Right lobe of liver (tissue), 6 donors: ENCODE data around the gene PML. TPM values are rescaled to one million over a fixed set of nuclear protein-coding genes. Genes with fewer than 3 reads are reported as not detected.
A peak's percentile ranks its signal among the peaks of the same experiment; 100 is the strongest.
"Not testable (repeated sequence)": the region's sequence is repeated elsewhere in the genome, so short reads cannot be mapped to it uniquely, and the experiment has no call there.

Source experiments
- ATAC-seq, 4 donors: fragments of 200-7000 bp; cut with Tn5 transposase; one replicate each; pipeline ENCODE4 v1.9.1; 2020; ENCODE audit warnings: mild to moderate bottlenecking in 4 of 4, moderate library complexity in 4 of 4
- DNase-seq, 3 donors: peaks; one replicate each; pipeline ENCODE4 v3.0.0-alpha.2; 2020
- H3K27ac ChIP-seq, 3 donors: fragments of 200-600 bp; one replicate each; pipeline ENCODE4 v1.8.0; 2022
- H3K27me3 ChIP-seq, 2 donors: fragments of 200-600 bp; one replicate each; pipeline ENCODE4 v1.8.0; 2022
- H3K36me3 ChIP-seq, 4 donors: fragments of 200-600 bp; sonication (generic) in 1 of 4; one replicate each; pipeline versions ENCODE4 v1.5.1 to v1.8.0; 2017 to 2022; ENCODE audit warnings: control low read depth in 1 of 4
- H3K4me1 ChIP-seq, 4 donors: fragments of 200-600 bp; sonication (generic) in 1 of 4; one replicate each; pipeline versions ENCODE4 v1.5.1 to v1.8.0; 2017 to 2022; ENCODE audit warnings: control low read depth in 1 of 4
- H3K4me3 ChIP-seq, 3 donors: fragments of 200-600 bp; one replicate each; pipeline ENCODE4 v1.8.0; 2022
- H3K9me3 ChIP-seq, 4 donors: fragments of 200-600 bp; sonication (generic) in 1 of 4; one replicate each; pipeline versions ENCODE4 v1.5.1 to v1.8.0; 2017 to 2022; ENCODE audit warnings: control low read depth in 1 of 4
- CTCF ChIP-seq, 4 donors: fragments of 200-600 bp in 3 of 4; fragments of 450-650 bp in 1 of 4; IDR thresholded peaks; one replicate each; pipeline versions ENCODE4 v1.5.1 to v1.8.0; 2016 to 2022; ENCODE audit warnings: antibody characterized with exemption in 4 of 4, mild to moderate bottlenecking in 2 of 4
- POLR2A ChIP-seq: fragments of 450-650 bp; IDR thresholded peaks from one replicate; pipeline ENCODE4 v1.6.1; 2017; ENCODE audit warnings: antibody characterized with exemption, mild to moderate bottlenecking
- WGBS: methylation state at CpG from one replicate; pipeline ENCODE4 v1.1.6; 2018; ENCODE audit warnings: low coverage, low lambda C conversion rate; ENCODE audit not compliant: insufficient coverage; ENCODE audit errors: missing lambda C conversion rate; 5-methylcytosine and 5-hydroxymethylcytosine counted together
- intact Hi-C, 2 donors: fragments of 100-400 bp; cut with DNase I; formaldehyde crosslinking; loops; one replicate each; pipeline versions ENCODE4 v1.11.2 to v1.14.1; 2022
- total RNA-seq, 6 experiments: library from RNA; depleted of rRNA in 2 of 6; stranded (reverse); fragments of >200 nt in 2 of 6; fragmentation: NEBNext Ultra II Directional in 3 of 6; extraction: Animal tissue kit (Norgen Biotek cat#: 25700) in 3 of 6; gene quantifications; one replicate each; pipeline versions ENCODE4 v1.1.0 to v1.2.4, GENCODE V29; 2016 to 2023
- donor health status: DM: no; HTN: yes; CAD: no.
- donor health status: DM: no; HTN: no; CAD: no.
- donor health status: DM: no; HTN: no; CAD: no.
- donor health status: DM: no; HTN: yes; CAD: no.
- donor health status: DM: no; HTN: yes; CAD: no.

PML gene
- total RNA-seq, 6 experiments from 2014 or later, result 10.8 to 36.1 (median 16.7) TPM

- 54% methylated on average over 7 of the region's 8 CpGs for WGBS
- intact Hi-C loops, result no loop called here
- Histone ChIP-seq H3K9me3 (no peaks in the 10 kb centered on the region), H3K27me3 (no peaks in the 10 kb centered on the region), H3K36me3 (no peaks in the 10 kb centered on the region), H3K4me1 (no peaks in the 10 kb centered on the region), H3K4me3 (no peak overlapping the region), H3K27ac (no peak overlapping the region)
- ATAC-seq (no peak), DNase-seq (no peak)
- no peak for TF ChIP-seq CTCF (IDR thresholded peaks at IDR 0.05)
Observed at GRCh38 chr15:73957276-73957675, 37.2 kb upstream of the PML start.

GRCh38 chr15:73957785-73958184 lies 36.7 kb upstream of the PML start:
- intact Hi-C loops, result no loop called here
- H3K4me3 ChIP-seq, result no peak overlapping the region
- H3K36me3 ChIP-seq, result no peaks in the 10 kb centered on the region
- peak in 1 of 3 donors; percentile 0 for DNase-seq
- WGBS, result 78% methylated on average over 1 of the region's 2 CpGs
- no peak overlapping the region for H3K27ac ChIP-seq
- no peaks in the 10 kb centered on the region for H3K27me3 ChIP-seq
- H3K9me3 ChIP-seq, result no peaks in the 10 kb centered on the region
- no peaks in the 10 kb centered on the region for H3K4me1 ChIP-seq
- no peak for ATAC-seq
- TF ChIP-seq CTCF (IDR thresholded peaks at IDR 0.05) (no peak), POLR2A (no peak)

GRCh38 chr15:73959012-73959581 lies 35.4 kb upstream of the PML start:
- H3K36me3 ChIP-seq, result no peaks in the 10 kb centered on the region
- intact Hi-C loops, result no loop called here
- H3K4me3 ChIP-seq, result no peak overlapping the region
- ATAC-seq (no peak), DNase-seq (peak in 1 of 3 donors; percentile 2)
- no peak for TF ChIP-seq CTCF (IDR thresholded peaks at IDR 0.05)
- TF ChIP-seq POLR2A, result no peak
- WGBS, result 36% methylated on average over 7 of the region's 8 CpGs
- H3K9me3 ChIP-seq, result no peaks in the 10 kb centered on the region
- no peak overlapping the region for H3K27ac ChIP-seq
- H3K27me3 ChIP-seq, result no peaks in the 10 kb centered on the region
- H3K4me1 ChIP-seq, result no peaks in the 10 kb centered on the region

GRCh38 chr15:73959801-73960200 lies 34.7 kb upstream of the PML start:
- ATAC-seq, result peak in 1 of 4 donors; percentile 43
- Histone ChIP-seq H3K27ac (no peak overlapping the region), H3K4me3 (no peak overlapping the region), H3K4me1 (no peaks in the 10 kb centered on the region), H3K36me3 (no peaks in the 10 kb centered on the region), H3K9me3 (no peaks in the 10 kb centered on the region), H3K27me3 (no peaks in the 10 kb centered on the region)
- peak in 1 of 3 donors; percentile 33 for DNase-seq
- intact Hi-C loops, result loop anchor here in 1 of 2 donors (10.0 kb wide), 1 partner anchor 365 kb away; no protein-coding TSS in a partner anchor
- 42% methylated on average over 6 of the region's 6 CpGs for whole genome bisulfite sequencing
- TF ChIP-seq CTCF (IDR thresholded peaks at IDR 0.05) (no peak), POLR2A (no peak)

- not testable (repeated sequence) for DNase-seq, H3K27ac ChIP-seq, H3K36me3 ChIP-seq, H3K9me3 ChIP-seq, H3K4me1 ChIP-seq, ATAC-seq, H3K4me3 ChIP-seq, H3K27me3 ChIP-seq
- intact Hi-C loops, result loop anchor here in 1 of 2 donors (10.0 kb wide), 1 partner anchor 364 kb away; no protein-coding TSS in a partner anchor
- WGBS, result 88% methylated on average over 4 of the region's 7 CpGs
Observed at GRCh38 chr15:73960472-73961070, 33.9 kb upstream of the PML start.
